ENCODE data around the gene NTMT2.

- TF ChIP-seq CTCF (conservative IDR thresholded peaks at IDR 0.05) (no peak), EZH2 (IDR thresholded peaks at IDR 0.05; ENCODE audit: low read depth) (no peak)
Measured at GRCh38 chr1:170114906-170115305, 30.9 kb upstream of the NTMT2 start.

Data from PC-9 (cell line).